GM06990 (cell line): Measurements from ENCODE around the gene RTEL1.

Experiments
- DNase-seq: peaks from one replicate; pipeline ENCODE4 v3.0.0-alpha.2; 2011; ENCODE audit not compliant: insufficient read length; ENCODE audit errors: extremely low read depth
- H3K27me3 ChIP-seq: replicated peaks from 2 replicates; pipeline ENCODE4 v1.6.0; 2011; ENCODE audit warnings: low read length; ENCODE audit not compliant: control insufficient read depth, insufficient read depth
- H3K36me3 ChIP-seq: 2 replicates; pipeline ENCODE4 v1.5.1; 2011; ENCODE audit warnings: low read length; ENCODE audit not compliant: control insufficient read depth, insufficient read depth
- H3K4me3 ChIP-seq: replicated peaks from 2 replicates; pipeline ENCODE4 v1.5.1; 2011; ENCODE audit warnings: low read depth, mild to moderate bottlenecking, control low read depth, low read length
- TF ChIP-seq, protein P1 (sequence below): IDR thresholded peaks from 2 replicates; pipeline ENCODE4 v1.5.1; 2011; ENCODE audit warnings: low read length, control low read depth, mild to moderate bottlenecking, inconsistent platforms; ENCODE audit not compliant: insufficient read depth, poor library complexity, severe bottlenecking

RTEL1 gene

DNA sequence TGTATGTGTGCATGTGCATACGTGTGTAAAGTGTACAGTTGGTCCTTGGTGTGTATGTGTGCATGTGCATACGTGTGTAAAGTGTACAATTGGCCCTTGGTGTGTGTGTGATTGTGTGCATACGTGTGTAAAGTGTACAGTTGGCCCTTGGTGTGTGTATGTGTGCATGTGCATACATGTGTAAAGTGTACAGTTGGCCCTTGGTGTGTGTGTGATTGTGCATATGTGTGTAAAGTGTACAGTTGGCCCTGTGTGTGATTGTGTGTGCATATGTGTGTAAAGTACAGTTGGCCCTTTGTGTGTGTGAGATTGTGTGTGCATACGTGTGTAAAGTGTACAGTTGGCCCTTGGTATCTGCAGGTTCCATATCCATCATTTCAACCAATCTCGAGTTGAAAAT is 73.3 kb downstream of the RTEL1 start:
- TF ChIP-seq, protein P1, sequence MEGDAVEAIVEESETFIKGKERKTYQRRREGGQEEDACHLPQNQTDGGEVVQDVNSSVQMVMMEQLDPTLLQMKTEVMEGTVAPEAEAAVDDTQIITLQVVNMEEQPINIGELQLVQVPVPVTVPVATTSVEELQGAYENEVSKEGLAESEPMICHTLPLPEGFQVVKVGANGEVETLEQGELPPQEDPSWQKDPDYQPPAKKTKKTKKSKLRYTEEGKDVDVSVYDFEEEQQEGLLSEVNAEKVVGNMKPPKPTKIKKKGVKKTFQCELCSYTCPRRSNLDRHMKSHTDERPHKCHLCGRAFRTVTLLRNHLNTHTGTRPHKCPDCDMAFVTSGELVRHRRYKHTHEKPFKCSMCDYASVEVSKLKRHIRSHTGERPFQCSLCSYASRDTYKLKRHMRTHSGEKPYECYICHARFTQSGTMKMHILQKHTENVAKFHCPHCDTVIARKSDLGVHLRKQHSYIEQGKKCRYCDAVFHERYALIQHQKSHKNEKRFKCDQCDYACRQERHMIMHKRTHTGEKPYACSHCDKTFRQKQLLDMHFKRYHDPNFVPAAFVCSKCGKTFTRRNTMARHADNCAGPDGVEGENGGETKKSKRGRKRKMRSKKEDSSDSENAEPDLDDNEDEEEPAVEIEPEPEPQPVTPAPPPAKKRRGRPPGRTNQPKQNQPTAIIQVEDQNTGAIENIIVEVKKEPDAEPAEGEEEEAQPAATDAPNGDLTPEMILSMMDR, result no peak
- DNase-seq, result no peak
- Histone ChIP-seq H3K36me3 (peaks cover 26% of the 10 kb centered on the region), H3K4me3 (peak overlapping the region; percentile 33), H3K27me3 (no peaks in the 10 kb centered on the region)

DNA sequence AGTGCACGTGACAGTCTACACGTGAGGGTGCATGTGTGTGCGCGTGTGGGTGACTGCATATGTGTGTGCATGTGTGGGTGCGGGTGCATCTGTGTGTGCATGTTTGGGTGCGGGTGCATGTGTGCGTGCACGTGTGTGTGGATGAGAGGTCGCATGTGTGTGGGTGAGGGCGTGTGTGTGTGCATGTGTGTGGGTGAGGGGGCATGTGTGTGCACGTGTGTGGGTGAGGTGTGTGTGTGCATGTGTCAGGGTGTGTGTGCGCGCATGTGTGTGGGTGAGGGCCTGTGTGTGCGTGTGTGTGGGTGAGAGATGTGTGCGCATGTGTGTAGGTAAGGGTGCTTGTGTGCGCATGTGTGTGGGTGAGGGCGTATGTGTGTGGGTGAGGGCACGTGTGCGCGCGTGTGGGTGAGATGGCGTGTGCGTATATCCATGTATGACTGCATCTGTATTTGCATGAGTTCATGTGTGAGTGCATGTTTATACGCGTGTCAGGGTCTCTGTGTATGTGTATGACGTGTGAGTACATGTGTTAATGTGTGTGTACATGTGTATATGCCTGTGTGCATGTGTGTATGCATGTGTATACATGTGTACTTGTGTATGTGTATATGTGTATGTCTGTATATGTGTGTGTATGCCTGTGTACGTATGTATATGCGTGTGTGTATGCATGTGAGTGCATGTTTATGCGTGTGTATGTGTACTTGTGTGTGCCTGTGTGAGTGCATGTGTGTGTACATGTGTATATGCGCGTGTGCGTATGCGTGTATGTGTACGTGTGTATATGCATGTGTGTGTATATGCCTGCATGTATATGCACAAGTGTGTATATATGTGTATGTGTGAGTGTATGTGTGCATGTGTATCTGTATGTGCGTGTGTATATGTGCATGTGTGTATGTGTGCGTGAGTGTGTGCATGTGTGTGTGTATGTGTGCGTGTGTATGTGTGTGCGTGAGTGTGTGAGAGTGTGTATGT is 74.3 kb downstream of the RTEL1 start:
- no peak for DNase-seq
- Histone ChIP-seq H3K36me3 (peaks cover 26% of the 10 kb centered on the region), H3K27me3 (no peaks in the 10 kb centered on the region), H3K4me3 (no peak overlapping the region)
- TF ChIP-seq, protein P1, result no peak

DNA sequence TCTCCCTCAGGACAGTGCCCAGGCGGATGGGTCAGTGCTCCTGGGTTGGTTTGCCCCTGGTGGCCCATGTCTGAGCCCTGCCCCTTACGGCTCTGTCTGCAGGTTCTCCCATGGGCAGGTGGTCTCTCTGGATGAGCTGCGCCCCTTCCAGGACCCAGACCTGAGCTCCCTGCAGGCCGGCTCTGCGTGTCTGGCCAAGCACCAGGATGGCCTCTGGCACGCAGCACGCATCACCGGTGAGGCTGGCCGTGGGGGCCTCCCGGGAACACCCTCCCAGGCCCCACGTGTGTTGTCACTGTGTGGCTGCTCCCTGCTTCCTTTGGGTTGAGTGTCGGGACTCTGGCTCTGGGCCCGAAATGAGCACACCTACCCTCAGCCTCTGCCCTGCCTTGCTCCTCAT is 75.0 kb downstream of the RTEL1 start:
- peaks cover 26% of the 10 kb centered on the region for H3K36me3 ChIP-seq
- no peak for DNase-seq
- no peaks in the 10 kb centered on the region for H3K27me3 ChIP-seq
- TF ChIP-seq, protein P1, result no peak
- no peak overlapping the region for H3K4me3 ChIP-seq

DNA sequence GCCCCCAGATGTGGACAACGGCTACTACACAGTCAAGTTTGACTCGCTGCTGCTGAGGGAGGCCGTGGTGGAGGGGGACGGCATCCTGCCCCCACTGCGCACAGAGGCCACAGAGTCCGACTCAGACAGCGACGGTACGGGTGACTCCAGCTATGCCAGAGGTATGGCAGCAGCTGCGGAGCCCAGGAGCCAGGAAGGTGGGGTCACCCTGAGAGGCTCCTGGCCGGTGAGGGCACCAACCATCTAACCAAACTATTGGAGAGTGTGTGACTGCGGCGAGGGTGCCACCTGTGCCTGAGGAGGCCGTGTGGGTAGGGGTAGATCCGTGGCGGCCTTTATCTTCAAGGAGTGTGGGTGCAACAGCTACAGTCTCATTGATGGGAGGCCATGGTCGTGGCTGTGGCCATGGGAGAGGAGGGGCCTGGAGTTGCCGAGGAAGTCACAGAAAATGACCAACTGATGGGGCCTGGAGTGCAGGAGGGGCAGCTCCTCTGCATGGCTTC is 75.5 kb downstream of the RTEL1 start:
- H3K36me3 ChIP-seq, result peaks cover 26% of the 10 kb centered on the region
- H3K27me3 ChIP-seq, result no peaks in the 10 kb centered on the region
- H3K4me3 ChIP-seq, result no peak overlapping the region
- TF ChIP-seq, protein P1, result no peak
- DNase-seq, result no peak

DNA sequence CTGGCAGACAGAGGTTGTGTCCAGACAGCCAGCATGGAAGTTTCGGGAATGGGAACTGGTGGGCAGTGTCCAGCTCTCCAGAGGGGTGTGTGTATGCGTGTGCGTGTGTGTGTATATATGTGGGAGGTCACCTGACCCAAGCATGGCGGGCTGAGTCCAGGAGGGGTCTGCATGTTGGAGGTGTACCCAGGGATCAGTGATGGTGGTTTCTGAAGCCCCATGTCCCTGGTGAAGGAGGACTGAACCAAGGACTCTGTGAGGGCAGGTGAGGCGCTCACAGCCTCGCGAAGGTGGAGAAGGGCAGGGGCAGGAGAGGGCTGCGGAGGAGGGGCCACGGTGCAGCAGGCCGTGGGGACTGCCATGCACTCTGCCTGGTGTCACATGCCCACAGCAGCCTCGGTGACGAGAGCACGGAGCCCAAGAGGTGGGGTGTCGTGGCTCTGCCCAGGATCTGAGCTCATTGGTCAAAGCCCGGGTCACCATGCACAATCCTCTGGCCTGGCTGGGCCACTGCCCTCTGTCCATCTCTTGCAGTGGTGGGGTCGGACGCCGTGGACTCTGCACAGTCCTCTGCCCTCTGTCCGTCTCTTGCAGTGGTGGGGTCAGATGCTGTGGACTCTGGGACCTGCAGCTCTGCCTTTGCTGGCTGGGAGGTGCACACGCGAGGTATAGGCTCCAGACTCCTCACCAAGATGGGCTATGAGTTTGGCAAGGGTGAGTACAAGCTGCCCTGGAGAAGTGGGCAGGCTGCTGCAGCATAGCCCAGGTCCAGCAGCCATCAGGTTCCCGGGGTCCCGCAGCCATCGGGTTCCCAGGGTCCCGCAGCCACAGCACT is 76.2 kb downstream of the RTEL1 start:
- H3K27me3 ChIP-seq, result no peaks in the 10 kb centered on the region
- DNase-seq, result no peak
- TF ChIP-seq, protein P1, result no peak
- H3K36me3 ChIP-seq, result peaks cover 26% of the 10 kb centered on the region
- H3K4me3 ChIP-seq, result no peak overlapping the region
